Urinary bladder (tissue), 4 donors: ENCODE measurements around the gene NOL11. TPM values are rescaled to one million over a fixed set of nuclear protein-coding genes. Genes with fewer than 3 reads are reported as not detected.
"Not testable (repeated sequence)": the region's sequence is repeated elsewhere in the genome, so short reads cannot be mapped to it uniquely, and the experiment has no call there.

ENCODE experiments used
- DNase-seq: peaks from one replicate; pipeline ENCODE4 v3.0.0-alpha.2; 2015; ENCODE audit errors: extremely low spot score
- H3K27ac ChIP-seq: one replicate; pipeline ENCODE4 v1.5.1; 2013; ENCODE audit warnings: low read depth, mild to moderate bottlenecking, moderate library complexity
- H3K36me3 ChIP-seq: one replicate; pipeline ENCODE4 v1.6.1; 2013; ENCODE audit warnings: mild to moderate bottlenecking, moderate library complexity; ENCODE audit not compliant: insufficient read depth
- H3K4me1 ChIP-seq: one replicate; pipeline ENCODE4 v1.6.1; 2013; ENCODE audit warnings: mild to moderate bottlenecking, moderate library complexity; ENCODE audit not compliant: insufficient read depth
- H3K4me3 ChIP-seq: one replicate; pipeline ENCODE4 v1.5.1; 2013; ENCODE audit warnings: low read depth, low read length
- WGBS: extraction: QIAGEN DNeasy Blood & Tissue Kit; methylation state at CpG from one replicate; pipeline ENCODE4 v1.1.7; 2013; 5-methylcytosine and 5-hydroxymethylcytosine counted together
- polyA plus RNA-seq: library from polyadenylated mRNA; stranded (reverse); fragments of 200-250 nt; gene quantifications from one replicate; pipeline ENCODE4 v1.2.3, GENCODE V29; 2013
- total RNA-seq: library from RNA; depleted of rRNA; stranded (reverse); fragments of >200 nt; gene quantifications from one replicate; pipeline ENCODE4 v1.2.3, GENCODE V29; 2014
- donor health status: healthy with polysubstance abuse.
- donor health status: healthy.

Gene NOL11
- total and polyA plus RNA-seq, 2 donors: 20.2 to 59.6 TPM

GRCh38 chr17:67751101-67752074 lies 33.7 kb downstream of the NOL11 start:
- no peak for DNase-seq
- WGBS: 84% methylated on average over 9 of the region's 9 CpGs
- peaks cover 2% of the 10 kb centered on the region for H3K36me3 ChIP-seq
- H3K4me3 ChIP-seq: no peak overlapping the region
- no peaks in the 10 kb centered on the region for H3K4me1 ChIP-seq
- H3K27ac ChIP-seq: no peak overlapping the region

- H3K36me3 ChIP-seq, H3K4me1 ChIP-seq, H3K4me3 ChIP-seq, H3K27ac ChIP-seq, DNase-seq: not testable (repeated sequence)
- 88% methylated on average over 3 of the region's 3 CpGs for WGBS
These were observed 34.4 kb downstream of the NOL11 start for GRCh38 chr17:67752160-67752559.

GRCh38 chr17:67753026-67753425 lies 35.3 kb downstream of the NOL11 start:
- no peak for DNase-seq
- WGBS: 94% methylated on average over 10 of the region's 10 CpGs
- Histone ChIP-seq H3K36me3 (peaks cover 2% of the 10 kb centered on the region), H3K4me1 (no peaks in the 10 kb centered on the region), H3K4me3 (no peak overlapping the region), H3K27ac (no peak overlapping the region)

- H3K27ac ChIP-seq: no peak overlapping the region
- H3K36me3 ChIP-seq: peaks cover 2% of the 10 kb centered on the region
- H3K4me1 ChIP-seq: no peaks in the 10 kb centered on the region
- 95% methylated on average over 5 of the region's 5 CpGs for WGBS
- no peak for DNase-seq
- no peak overlapping the region for H3K4me3 ChIP-seq
These were observed 36.3 kb downstream of the NOL11 start for GRCh38 chr17:67754001-67754400.

GRCh38 chr17:67754686-67755085 lies 37.0 kb downstream of the NOL11 start:
- WGBS: 96% methylated on average over 8 of the region's 8 CpGs
- not testable (repeated sequence) for H3K4me1 ChIP-seq, H3K36me3 ChIP-seq, H3K4me3 ChIP-seq, DNase-seq, H3K27ac ChIP-seq

GRCh38 chr17:67756766-67757165 lies 39.0 kb downstream of the NOL11 start:
- not testable (repeated sequence) for H3K27ac ChIP-seq, H3K4me1 ChIP-seq, H3K36me3 ChIP-seq, H3K4me3 ChIP-seq, DNase-seq
- WGBS: 98% methylated on average over 9 of the region's 9 CpGs

GRCh38 chr17:67759355-67760171 lies 41.8 kb downstream of the NOL11 start:
- DNase-seq: no peak
- WGBS: 27% methylated on average over 11 of the region's 11 CpGs
- H3K4me3 ChIP-seq: no peak overlapping the region
- H3K36me3 ChIP-seq: no peaks in the 10 kb centered on the region
- no peak overlapping the region for H3K27ac ChIP-seq
- H3K4me1 ChIP-seq: no peaks in the 10 kb centered on the region

GRCh38 chr17:67765623-67766022 lies 47.9 kb downstream of the NOL11 start:
- Histone ChIP-seq H3K36me3 (no peaks in the 10 kb centered on the region), H3K27ac (no peak overlapping the region), H3K4me3 (no peak overlapping the region), H3K4me1 (no peaks in the 10 kb centered on the region)
- 93% methylated on average over 2 of the region's 2 CpGs for WGBS
- no peak for DNase-seq

GRCh38 chr17:67769231-67769630 lies 51.5 kb downstream of the NOL11 start:
- WGBS: 75% methylated on average over 5 of the region's 5 CpGs
- Histone ChIP-seq H3K36me3 (no peaks in the 10 kb centered on the region), H3K4me3 (no peak overlapping the region), H3K27ac (no peak overlapping the region), H3K4me1 (no peaks in the 10 kb centered on the region)
- DNase-seq: no peak

- DNase-seq: no peak
- Histone ChIP-seq H3K27ac (no peak overlapping the region), H3K36me3 (no peaks in the 10 kb centered on the region), H3K4me3 (no peak overlapping the region), H3K4me1 (no peaks in the 10 kb centered on the region)
- WGBS: 86% methylated on average over 3 of the region's 3 CpGs
These were observed 52.8 kb downstream of the NOL11 start for GRCh38 chr17:67770539-67770938.

GRCh38 chr17:67772679-67773078 lies 54.9 kb downstream of the NOL11 start:
- Histone ChIP-seq H3K27ac (no peak overlapping the region), H3K4me3 (no peak overlapping the region), H3K36me3 (no peaks in the 10 kb centered on the region), H3K4me1 (no peaks in the 10 kb centered on the region)
- 95% methylated on average over 7 of the region's 7 CpGs for WGBS
- no peak for DNase-seq

GRCh38 chr17:67773246-67773645 lies 55.5 kb downstream of the NOL11 start:
- no peaks in the 10 kb centered on the region for H3K36me3 ChIP-seq
- 71% methylated on average over 7 of the region's 7 CpGs for WGBS
- no peak overlapping the region for H3K4me3 ChIP-seq
- H3K4me1 ChIP-seq: no peaks in the 10 kb centered on the region
- no peak overlapping the region for H3K27ac ChIP-seq
- DNase-seq: no peak

- no peak overlapping the region for H3K27ac ChIP-seq
These were observed 61.4 kb downstream of the NOL11 start for GRCh38 chr17:67779098-67779672.

More at GRCh38 chr17:67779098-67779672, 61.4 kb downstream of the NOL11 start:
- no peak for DNase-seq
- no peak overlapping the region for H3K4me3 ChIP-seq
- no peaks in the 10 kb centered on the region for H3K36me3 ChIP-seq
- 34% methylated on average over 13 of the region's 13 CpGs for WGBS
- H3K4me1 ChIP-seq: no peaks in the 10 kb centered on the region
